NAMALWA (cell line): Measurements from ENCODE around the gene LRMDA.

Experiments used
- DNase-seq: peaks from one replicate; pipeline ENCODE4 v3.0.0-alpha.2; 2015; ENCODE audit warnings: low spot score

LRMDA gene

DNA sequence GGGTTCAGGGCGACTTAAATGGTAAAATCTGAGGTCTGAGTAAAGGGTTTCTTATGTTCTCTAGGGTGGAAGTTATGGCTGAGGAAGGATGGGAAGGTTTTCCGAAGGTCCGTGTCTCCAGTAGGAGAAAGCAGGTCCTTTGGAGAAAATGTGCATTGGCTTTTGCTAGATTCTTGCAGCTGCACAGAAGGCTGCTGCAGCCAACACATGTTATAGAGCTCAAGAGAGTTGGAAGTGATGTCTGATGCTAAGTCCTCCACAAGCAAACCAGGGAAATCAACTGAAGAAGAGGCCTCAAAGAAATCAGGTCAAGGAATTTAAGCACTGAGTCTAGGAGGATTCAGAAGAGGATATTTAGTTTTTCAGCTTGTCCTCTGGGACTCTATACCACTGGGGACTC lies 404.6 kb downstream of the LRMDA start:
- no peak for DNase-seq

GRCh38 chr10:75838486-75838885 lies 407.1 kb downstream of the LRMDA start:
- DNase-seq = no peak

- no peak for DNase-seq
Measured at GRCh38 chr10:75839020-75839419, 407.6 kb downstream of the LRMDA start.

DNA sequence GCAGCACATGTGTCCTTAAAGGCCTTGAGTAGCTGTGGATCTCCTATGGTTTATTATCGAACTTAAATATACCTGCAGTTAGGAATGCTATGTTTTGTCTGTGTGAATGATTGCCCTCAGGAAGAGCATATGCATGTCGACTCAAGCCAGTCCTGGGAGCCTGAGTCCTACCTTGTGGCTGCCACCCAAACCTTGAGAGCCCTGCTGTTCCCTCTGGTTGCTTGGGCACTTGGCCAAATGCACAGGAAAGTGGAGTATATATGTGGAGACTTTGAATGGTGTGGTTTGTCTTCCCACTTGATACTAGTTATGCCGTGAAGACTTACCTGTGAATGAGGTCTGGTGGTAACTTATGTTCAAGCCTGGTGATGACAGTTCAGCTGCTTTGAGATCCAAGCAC lies 409.8 kb downstream of the LRMDA start:
- no peak for DNase-seq

DNA sequence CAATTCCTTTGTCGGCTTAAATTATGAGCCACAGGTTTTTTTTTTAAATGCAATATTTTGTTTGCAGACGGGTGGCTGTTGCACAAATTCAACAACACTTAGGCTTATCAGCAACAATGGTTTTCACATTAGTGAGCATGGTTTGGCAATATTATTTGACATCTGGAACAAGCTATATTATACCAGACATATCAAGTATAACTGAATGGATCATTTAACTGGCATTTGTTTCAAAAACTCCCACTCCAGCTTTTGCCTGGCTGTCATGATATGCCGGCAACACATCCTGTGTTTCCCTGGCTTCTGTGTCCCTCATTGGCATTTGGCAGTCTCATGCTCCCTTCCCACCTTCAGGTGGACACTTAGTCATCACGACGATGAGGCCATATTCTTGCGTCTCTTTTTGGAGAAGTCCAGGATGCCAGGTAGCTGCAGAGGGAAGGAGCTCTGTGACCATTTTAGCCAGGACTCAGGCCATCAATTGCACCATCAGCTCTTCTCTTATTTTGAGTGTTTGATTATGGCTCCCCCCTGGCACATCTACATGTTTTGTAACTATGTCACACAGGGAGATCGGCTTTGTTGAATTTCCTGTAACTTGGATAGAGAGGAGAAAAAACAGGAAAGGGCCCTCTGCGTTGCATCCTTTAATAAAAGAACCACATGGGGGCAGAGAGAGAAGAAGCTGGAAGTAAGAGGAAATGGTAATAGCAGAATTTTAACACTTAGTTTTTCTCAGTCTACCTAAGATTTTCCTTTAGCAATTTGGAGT lies 413.9 kb downstream of the LRMDA start:
- DNase-seq = no peak

- no peak for DNase-seq
Measured at GRCh38 chr10:75847477-75847876, 416.1 kb downstream of the LRMDA start.

- no peak for DNase-seq
Measured at GRCh38 chr10:75851580-75852345, 420.3 kb downstream of the LRMDA start.

GRCh38 chr10:75852851-75853484 lies 421.5 kb downstream of the LRMDA start:
- peak; percentile 0 for DNase-seq

GRCh38 chr10:75857269-75857846 lies 425.9 kb downstream of the LRMDA start:
- DNase-seq = no peak

GRCh38 chr10:75857896-75858295 lies 426.5 kb downstream of the LRMDA start:
- DNase-seq = no peak

GRCh38 chr10:75858339-75858738 lies 426.9 kb downstream of the LRMDA start:
- DNase-seq = no peak

DNA sequence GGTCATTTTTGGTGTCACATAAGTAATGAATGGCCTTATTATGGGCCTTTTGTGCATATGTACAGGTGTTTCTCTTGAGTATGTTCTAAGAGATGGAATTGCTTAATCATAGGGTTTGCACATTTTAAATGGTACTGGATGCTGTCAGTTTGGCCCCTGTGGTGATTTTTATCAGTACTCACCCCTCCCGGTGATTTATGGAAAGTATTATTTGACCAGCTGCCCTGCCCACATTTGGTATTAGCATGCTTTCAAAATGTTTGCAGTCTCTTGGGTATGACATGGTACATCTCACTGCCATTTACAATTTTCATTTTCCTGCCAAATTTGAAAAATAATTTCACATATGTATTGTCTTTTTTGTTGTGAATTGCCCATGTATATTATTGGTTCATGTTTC lies 427.7 kb downstream of the LRMDA start:
- no peak for DNase-seq

DNA sequence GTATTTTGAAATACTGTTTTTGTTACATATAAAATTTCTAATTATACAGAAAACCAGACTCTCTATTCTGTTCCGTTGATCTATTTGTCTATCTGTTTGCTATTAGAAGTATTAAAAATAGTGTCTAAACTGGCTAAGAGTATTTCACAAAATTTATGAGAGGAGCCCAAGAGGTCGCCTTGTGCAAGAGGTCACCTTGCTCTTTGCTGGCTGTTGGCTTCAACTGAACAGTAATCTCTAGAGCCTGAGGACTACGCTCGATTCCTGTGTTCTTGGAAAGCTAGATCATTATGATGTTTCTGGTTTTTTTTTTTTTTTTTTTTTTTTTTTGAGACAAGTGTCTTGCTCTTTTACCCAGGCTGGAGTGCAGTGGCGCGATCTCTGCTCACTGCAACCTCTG lies 428.6 kb downstream of the LRMDA start:
- no peak for DNase-seq

GRCh38 chr10:75861582-75861981 lies 430.2 kb downstream of the LRMDA start:
- no peak for DNase-seq

- DNase-seq = no peak
Measured at GRCh38 chr10:75862935-75863334, 431.5 kb downstream of the LRMDA start.

- no peak for DNase-seq
Measured at GRCh38 chr10:75864717-75865116, 433.3 kb downstream of the LRMDA start.

DNA sequence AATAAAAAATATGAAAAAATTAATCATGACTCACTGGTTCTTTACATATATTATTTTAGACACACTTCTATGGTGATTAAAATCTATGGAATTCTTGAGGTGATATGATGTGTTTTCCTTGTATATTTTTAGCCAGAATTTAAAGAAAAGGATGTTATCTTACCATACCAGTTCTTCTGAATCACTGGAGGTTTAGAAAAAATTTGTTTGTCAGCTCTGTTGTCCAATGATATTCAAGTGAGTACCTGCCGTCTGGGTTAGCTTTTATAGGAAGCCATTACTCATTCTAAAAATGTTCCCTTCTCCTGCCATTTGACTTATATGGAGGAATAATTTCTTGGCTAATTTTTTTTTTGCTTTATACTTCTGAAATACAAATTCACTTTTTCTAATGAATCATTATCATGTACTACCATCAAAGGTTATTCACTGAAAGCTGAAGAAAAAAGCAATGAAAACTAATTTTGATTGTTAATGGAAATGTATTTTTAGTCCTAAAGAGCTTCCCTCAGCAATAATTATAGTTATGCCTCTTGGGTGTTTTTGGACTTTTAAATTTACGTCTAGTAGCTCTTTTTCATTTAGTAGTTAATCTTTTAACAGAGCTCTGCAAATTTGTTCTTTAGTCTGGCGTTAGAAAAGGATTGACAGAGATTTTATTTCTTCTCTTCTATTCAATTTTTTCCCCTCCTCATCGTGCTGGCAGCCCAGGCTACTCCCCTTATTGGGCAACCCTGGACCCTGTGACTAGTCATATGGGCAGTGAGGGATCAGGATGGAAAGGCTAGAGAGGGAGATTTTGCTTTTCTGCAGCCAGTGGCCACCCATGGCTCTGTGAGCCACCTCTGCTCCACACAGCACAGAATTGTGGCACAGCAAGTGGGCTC lies 434.2 kb downstream of the LRMDA start:
- no peak for DNase-seq

- DNase-seq = no peak
Measured at GRCh38 chr10:75866300-75866625, 434.8 kb downstream of the LRMDA start.

GRCh38 chr10:75866731-75867130 lies 435.3 kb downstream of the LRMDA start:
- DNase-seq = no peak

DNA sequence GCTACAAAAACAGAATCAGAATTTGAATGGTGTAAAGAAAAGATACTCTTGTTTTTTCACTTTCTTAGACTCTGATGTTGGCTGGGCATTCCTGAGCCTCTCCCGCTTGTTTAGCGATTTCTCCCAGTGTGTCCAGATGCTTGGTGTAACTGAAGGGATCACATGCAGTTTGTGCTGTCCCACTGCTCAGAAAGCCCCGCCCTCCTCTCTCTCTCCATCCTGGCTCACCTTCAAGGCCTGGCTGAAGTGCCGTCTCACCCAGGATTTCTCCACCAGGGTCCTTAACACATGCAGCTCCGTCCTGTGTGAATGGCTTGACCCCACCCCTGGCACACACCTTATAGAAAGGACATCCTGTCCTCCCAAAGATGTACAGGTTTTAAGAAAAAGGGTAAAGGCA lies 437.1 kb downstream of the LRMDA start:
- no peak for DNase-seq

- DNase-seq = no peak
Measured at GRCh38 chr10:75870039-75870645, 438.7 kb downstream of the LRMDA start.
